ENCODE results near the gene ARHGEF3. TPM values are rescaled to one million over a fixed set of nuclear protein-coding genes. Genes with fewer than 3 reads are reported as not detected.
A peak's percentile ranks its signal among the peaks of the same experiment; 100 is the strongest.

Gene ARHGEF3
- total RNA-seq, 4 donors from 2014 or later, result 13.3 to 28.5 (median 19.1) TPM

- intact Hi-C loops (cut with DNase I; ENCODE audit: low total_unique reads), result no loop called here
- no peak overlapping the region for H3K4me3 ChIP-seq (ENCODE audit: low read depth, poor library complexity, severe bottlenecking)
- DNase-seq (ENCODE audit: low spot score in 2 of 2), result no peak
- TF ChIP-seq POLR2A (IDR thresholded peaks at IDR 0.05) (no peak), CTCF (IDR thresholded peaks at IDR 0.05) (no peak)
- WGBS, 2 donors, result 45 to 58% methylated on average over 5 of the region's 5 CpGs
Observed at GRCh38 chr3:56811546-56812202, 9.9 kb upstream of the ARHGEF3 start.

- no peak for DNase-seq (ENCODE audit: low spot score in 2 of 2)
Observed at GRCh38 chr3:56810577-56811545, 9.1 kb upstream of the ARHGEF3 start.

GRCh38 chr3:56806407-56806806, 4.7 kb upstream of the ARHGEF3 start:
- WGBS, 2 donors, result 62 to 81% methylated on average over 5 of the region's 5 CpGs
- H3K4me3 ChIP-seq (ENCODE audit: low read depth, poor library complexity, severe bottlenecking), result no peak overlapping the region
- TF ChIP-seq POLR2A (IDR thresholded peaks at IDR 0.05), result no peak
- intact Hi-C loops (cut with DNase I; ENCODE audit: low total_unique reads), result loop anchor here (10.0 kb wide), 1 partner anchor 178 kb away; no protein-coding TSS in a partner anchor
- peak in 1 of 2 donors; percentile 43 for DNase-seq (ENCODE audit: low spot score in 2 of 2)

More at GRCh38 chr3:56810577-56811545, 9.1 kb upstream of the ARHGEF3 start:
- TF ChIP-seq CTCF (IDR thresholded peaks at IDR 0.05) (no peak), POLR2A (IDR thresholded peaks at IDR 0.05) (no peak)
- no peak overlapping the region for H3K4me3 ChIP-seq (ENCODE audit: low read depth, poor library complexity, severe bottlenecking)
- WGBS, 2 donors, result 42 to 60% methylated on average over 6 of the region's 6 CpGs
- intact Hi-C loops (cut with DNase I; ENCODE audit: low total_unique reads), result no loop called here

- DNase-seq (ENCODE audit: low spot score in 2 of 2), result peak in 1 of 2 donors; percentile 26
- intact Hi-C loops (cut with DNase I; ENCODE audit: low total_unique reads), result loop anchor here (10.0 kb wide), 1 partner anchor 182 kb away; no protein-coding TSS in a partner anchor
- 82 to 87% methylated on average over 1 of the region's 1 CpG for WGBS, 2 donors
- no peak for TF ChIP-seq POLR2A (IDR thresholded peaks at IDR 0.05)
- TF ChIP-seq CTCF (IDR thresholded peaks at IDR 0.05), result no peak
- no peak overlapping the region for H3K4me3 ChIP-seq (ENCODE audit: low read depth, poor library complexity, severe bottlenecking)
Observed at GRCh38 chr3:56802790-56803189, 1.0 kb upstream of the ARHGEF3 start.

- DNase-seq (ENCODE audit: low spot score in 2 of 2), result peak in 1 of 2 donors; percentile 50
- TF ChIP-seq POLR2A (IDR thresholded peaks at IDR 0.05) (no peak), CTCF (IDR thresholded peaks at IDR 0.05) (no peak)
- WGBS, 2 donors, result 35 to 43% methylated on average over 8 of the region's 8 CpGs
- H3K4me3 ChIP-seq (ENCODE audit: low read depth, poor library complexity, severe bottlenecking), result no peak overlapping the region
- intact Hi-C loops (cut with DNase I; ENCODE audit: low total_unique reads), result loop anchor here (10.0 kb wide), 1 partner anchor 182 kb away; no protein-coding TSS in a partner anchor
Observed at GRCh38 chr3:56802378-56802745, 613 bp upstream of the ARHGEF3 start.

All from lower leg skin (tissue), 4 donors.